ENCODE measurements around the gene LUC7L.

The LUC7L gene

GRCh38 chr16:183005-183404 is 46.2 kb downstream of the LUC7L start:
- no peak for DNase-seq (ENCODE audit: low read depth, low spot score)

DNA sequence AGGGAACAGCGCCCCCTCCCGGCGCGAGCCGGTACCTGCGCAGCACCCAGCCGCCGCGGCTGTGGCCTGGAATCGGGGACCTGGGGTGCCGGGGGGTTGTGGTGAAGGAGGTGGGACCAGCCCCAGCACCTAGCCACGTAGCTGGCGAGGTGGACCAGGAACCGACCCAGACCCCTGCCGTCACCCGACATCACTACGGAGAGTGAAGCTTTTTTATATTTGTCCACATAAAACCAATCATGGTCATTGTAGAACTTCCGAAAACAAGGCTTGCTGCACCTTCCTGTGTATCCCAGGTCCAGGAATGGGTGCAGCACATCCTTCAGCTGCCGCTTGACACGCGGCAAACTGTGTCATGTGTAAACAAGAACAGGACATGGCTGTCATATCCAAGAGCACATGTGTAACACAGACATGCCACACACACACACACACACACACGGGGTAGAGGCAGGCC is 47.7 kb downstream of the LUC7L start:
- Histone ChIP-seq H3K4me3 (no peak overlapping the region), H3K9me3 (ENCODE audit: low read depth, low read length) (no peaks in the 10 kb centered on the region), H3K36me3 (ENCODE audit: insufficient read depth, low read length) (no peaks in the 10 kb centered on the region), H3K27ac (no peak overlapping the region), H3K9ac (ENCODE audit: insufficient read length) (no peak overlapping the region)
- DNase-seq (ENCODE audit: low read depth, low spot score) = no peak
- no peak for TF ChIP-seq FOXP2 (optimal IDR thresholded peaks at IDR 0.05; ENCODE audit: control extremely low read depth, extremely low read length, insufficient read depth)
- TF ChIP-seq EZH2 (IDR thresholded peaks at IDR 0.05) = no peak
- 0 out of 2 replicates have a peak, but pooled peaks have one; percentile 57 for TF ChIP-seq POLR2AphosphoS5 (IDR thresholded peaks at IDR 0.05; ENCODE audit: borderline replicate concordance, low read depth, low read length)

More at GRCh38 chr16:183005-183404, 46.2 kb downstream of the LUC7L start:
- no peak overlapping the region for H3K9ac ChIP-seq (ENCODE audit: insufficient read length)
- H3K9me3 ChIP-seq (ENCODE audit: low read depth, low read length) = no peaks in the 10 kb centered on the region
- peaks cover 8% of the 10 kb centered on the region; the same call in 1 of the 2 replicates for H3K36me3 ChIP-seq (ENCODE audit: insufficient read depth, low read length)
- no peak overlapping the region for H3K4me3 ChIP-seq
- no peak for TF ChIP-seq FOXP2 (optimal IDR thresholded peaks at IDR 0.05; ENCODE audit: control extremely low read depth, extremely low read length, insufficient read depth)
- TF ChIP-seq EZH2 (IDR thresholded peaks at IDR 0.05) = no peak
- peak; percentile 37; the same call in 1 of the 2 replicates for TF ChIP-seq POLR2AphosphoS5 (IDR thresholded peaks at IDR 0.05; ENCODE audit: borderline replicate concordance, low read depth, low read length)
- no peak overlapping the region for H3K27ac ChIP-seq

DNA sequence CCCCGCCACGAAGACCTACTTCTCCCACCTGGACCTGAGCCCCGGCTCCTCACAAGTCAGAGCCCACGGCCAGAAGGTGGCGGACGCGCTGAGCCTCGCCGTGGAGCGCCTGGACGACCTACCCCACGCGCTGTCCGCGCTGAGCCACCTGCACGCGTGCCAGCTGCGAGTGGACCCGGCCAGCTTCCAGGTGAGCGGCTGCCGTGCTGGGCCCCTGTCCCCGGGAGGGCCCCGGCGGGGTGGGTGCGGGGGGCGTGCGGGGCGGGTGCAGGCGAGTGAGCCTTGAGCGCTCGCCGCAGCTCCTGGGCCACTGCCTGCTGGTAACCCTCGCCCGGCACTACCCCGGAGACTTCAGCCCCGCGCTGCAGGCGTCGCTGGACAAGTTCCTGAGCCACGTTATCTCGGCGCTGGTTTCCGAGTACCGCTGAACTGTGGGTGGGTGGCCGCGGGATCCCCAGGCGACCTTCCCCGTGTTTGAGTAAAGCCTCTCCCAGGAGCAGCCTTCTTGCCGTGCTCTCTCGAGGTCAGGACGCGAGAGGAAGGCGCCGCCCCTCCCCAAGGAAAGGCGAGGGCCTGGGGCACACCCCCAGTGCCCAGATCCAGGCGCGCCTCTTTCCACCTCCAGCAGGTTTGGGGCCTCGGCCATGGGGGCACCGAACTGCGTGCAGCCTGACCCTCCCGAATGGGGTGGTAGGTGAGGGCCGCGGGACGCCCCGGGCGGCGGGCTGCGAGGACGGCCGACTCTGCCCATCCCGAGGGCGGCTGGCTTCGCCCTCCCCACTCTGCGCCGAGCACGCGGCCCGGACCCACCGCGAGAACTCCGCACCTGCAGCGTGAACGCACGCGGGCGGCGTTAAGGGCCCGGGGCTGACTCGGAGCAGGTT is 48.3 kb downstream of the LUC7L start:
- Histone ChIP-seq H3K4me3 (peak overlapping the region; percentile 81), H3K36me3 (ENCODE audit: insufficient read depth, low read length) (no peaks in the 10 kb centered on the region), H3K9me3 (ENCODE audit: low read depth, low read length) (no peaks in the 10 kb centered on the region), H3K9ac (ENCODE audit: insufficient read length) (peak overlapping the region; percentile 51), H3K27ac (no peak overlapping the region)
- no peak for TF ChIP-seq POLR2AphosphoS5 (IDR thresholded peaks at IDR 0.05; ENCODE audit: borderline replicate concordance, low read depth, low read length)
- TF ChIP-seq FOXP2 (optimal IDR thresholded peaks at IDR 0.05; ENCODE audit: control extremely low read depth, extremely low read length, insufficient read depth) = no peak
- TF ChIP-seq EZH2 (IDR thresholded peaks at IDR 0.05) = no peak
- no peak for DNase-seq (ENCODE audit: low read depth, low spot score)

DNA sequence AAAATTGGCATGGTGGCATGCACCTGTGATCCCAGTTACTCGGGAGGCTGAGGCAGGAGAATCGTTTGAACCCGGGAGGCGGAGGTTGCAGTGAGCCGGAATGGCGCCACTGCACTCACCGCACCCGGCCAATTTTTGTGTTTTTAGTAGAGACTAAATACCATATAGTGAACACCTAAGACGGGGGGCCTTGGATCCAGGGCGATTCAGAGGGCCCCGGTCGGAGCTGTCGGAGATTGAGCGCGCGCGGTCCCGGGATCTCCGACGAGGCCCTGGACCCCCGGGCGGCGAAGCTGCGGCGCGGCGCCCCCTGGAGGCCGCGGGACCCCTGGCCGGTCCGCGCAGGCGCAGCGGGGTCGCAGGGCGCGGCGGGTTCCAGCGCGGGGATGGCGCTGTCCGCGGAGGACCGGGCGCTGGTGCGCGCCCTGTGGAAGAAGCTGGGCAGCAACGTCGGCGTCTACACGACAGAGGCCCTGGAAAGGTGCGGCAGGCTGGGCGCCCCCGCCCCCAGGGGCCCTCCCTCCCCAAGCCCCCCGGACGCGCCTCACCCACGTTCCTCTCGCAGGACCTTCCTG is 49.1 kb downstream of the LUC7L start, which contains the start of gene HBQ1:
Gene HBQ1 (plus strand): TSS at position 359 of the 575 bp plus-strand sequence. CDS start 28 bp downstream, at position 387.
- no peaks in the 10 kb centered on the region for H3K36me3 ChIP-seq (ENCODE audit: insufficient read depth, low read length)
- TF ChIP-seq EZH2 (IDR thresholded peaks at IDR 0.05) (no peak), FOXP2 (optimal IDR thresholded peaks at IDR 0.05; ENCODE audit: control extremely low read depth, extremely low read length, insufficient read depth) (no peak), POLR2AphosphoS5 (IDR thresholded peaks at IDR 0.05; ENCODE audit: borderline replicate concordance, low read depth, low read length) (no peak)
- peak within 1 kb of the TSS; percentile 81 for H3K4me3 ChIP-seq
- no peak within 1 kb of the TSS for H3K27ac ChIP-seq
- H3K9ac ChIP-seq (ENCODE audit: insufficient read length) = peak within 1 kb of the TSS; percentile 51
- H3K9me3 ChIP-seq (ENCODE audit: low read depth, low read length) = no peaks in the 10 kb centered on the region
- no peak for DNase-seq (ENCODE audit: low read depth, low spot score)

- H3K9ac ChIP-seq (ENCODE audit: insufficient read length) = no peak overlapping the region
- no peaks in the 10 kb centered on the region for H3K36me3 ChIP-seq (ENCODE audit: insufficient read depth, low read length)
- no peak overlapping the region for H3K27ac ChIP-seq
- no peak for TF ChIP-seq FOXP2 (optimal IDR thresholded peaks at IDR 0.05; ENCODE audit: control extremely low read depth, extremely low read length, insufficient read depth)
- peak; percentile 42 for TF ChIP-seq EZH2 (IDR thresholded peaks at IDR 0.05)
- TF ChIP-seq POLR2AphosphoS5 (IDR thresholded peaks at IDR 0.05; ENCODE audit: borderline replicate concordance, low read depth, low read length) = no peak
- no peak overlapping the region for H3K4me3 ChIP-seq
- H3K9me3 ChIP-seq (ENCODE audit: low read depth, low read length) = no peaks in the 10 kb centered on the region
- no peak for DNase-seq (ENCODE audit: low read depth, low spot score)
These were observed 49.8 kb downstream of the LUC7L start for GRCh38 chr16:179211-180092.

DNA sequence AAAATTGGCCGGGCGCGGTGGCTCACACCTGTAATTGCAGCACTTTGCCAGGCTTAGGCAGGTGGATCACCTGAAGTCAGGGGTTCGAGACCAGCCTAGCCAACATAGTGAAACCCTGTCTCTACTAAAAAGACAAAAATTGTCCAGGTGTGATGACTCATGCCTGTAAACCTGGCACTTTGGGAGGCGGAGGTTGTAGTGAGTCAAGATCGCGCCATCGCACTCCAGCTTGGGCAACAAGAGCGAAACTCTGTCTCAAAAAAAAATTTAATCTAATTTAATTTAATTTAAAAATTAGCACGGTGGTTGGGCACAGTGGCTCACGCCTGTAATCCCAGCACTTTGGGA is 50.6 kb downstream of the LUC7L start:
- no peak overlapping the region for H3K27ac ChIP-seq
- no peaks in the 10 kb centered on the region for H3K36me3 ChIP-seq (ENCODE audit: insufficient read depth, low read length)
- no peak overlapping the region for H3K9ac ChIP-seq (ENCODE audit: insufficient read length)
- TF ChIP-seq EZH2 (IDR thresholded peaks at IDR 0.05) (no peak), FOXP2 (optimal IDR thresholded peaks at IDR 0.05; ENCODE audit: control extremely low read depth, extremely low read length, insufficient read depth) (no peak), POLR2AphosphoS5 (IDR thresholded peaks at IDR 0.05; ENCODE audit: borderline replicate concordance, low read depth, low read length) (no peak)
- H3K9me3 ChIP-seq (ENCODE audit: low read depth, low read length) = no peaks in the 10 kb centered on the region
- no peak overlapping the region for H3K4me3 ChIP-seq
- no peak for DNase-seq (ENCODE audit: low read depth, low spot score)

DNA sequence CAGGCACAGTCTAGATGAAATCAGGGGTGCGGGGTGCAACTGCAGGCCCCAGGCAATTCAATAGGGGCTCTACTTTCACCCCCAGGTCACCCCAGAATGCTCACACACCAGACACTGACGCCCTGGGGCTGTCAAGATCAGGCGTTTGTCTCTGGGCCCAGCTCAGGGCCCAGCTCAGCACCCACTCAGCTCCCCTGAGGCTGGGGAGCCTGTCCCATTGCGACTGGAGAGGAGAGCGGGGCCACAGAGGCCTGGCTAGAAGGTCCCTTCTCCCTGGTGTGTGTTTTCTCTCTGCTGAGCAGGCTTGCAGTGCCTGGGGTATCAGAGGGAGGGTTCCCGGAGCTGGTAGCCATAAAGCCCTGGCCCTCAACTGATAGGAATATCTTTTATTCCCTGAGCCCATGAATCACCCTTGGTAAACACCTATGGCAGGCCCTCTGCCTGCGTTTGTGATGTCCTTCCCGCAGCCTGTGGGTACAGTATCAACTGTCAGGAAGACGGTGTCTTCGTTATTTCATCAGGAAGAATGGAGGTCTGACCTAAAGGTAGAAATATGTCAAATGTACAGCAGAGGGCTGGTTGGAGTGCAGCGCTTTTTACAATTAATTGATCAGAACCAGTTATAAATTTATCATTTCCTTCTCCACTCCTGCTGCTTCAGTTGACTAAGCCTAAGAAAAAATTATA is 51.1 kb downstream of the LUC7L start:
- H3K9me3 ChIP-seq (ENCODE audit: low read depth, low read length) = no peaks in the 10 kb centered on the region
- TF ChIP-seq FOXP2 (optimal IDR thresholded peaks at IDR 0.05; ENCODE audit: control extremely low read depth, extremely low read length, insufficient read depth) (no peak), EZH2 (IDR thresholded peaks at IDR 0.05) (no peak), POLR2AphosphoS5 (IDR thresholded peaks at IDR 0.05; ENCODE audit: borderline replicate concordance, low read depth, low read length) (no peak)
- H3K4me3 ChIP-seq = no peak overlapping the region
- no peak overlapping the region for H3K9ac ChIP-seq (ENCODE audit: insufficient read length)
- no peaks in the 10 kb centered on the region for H3K36me3 ChIP-seq (ENCODE audit: insufficient read depth, low read length)
- DNase-seq (ENCODE audit: low read depth, low spot score) = no peak
- no peak overlapping the region for H3K27ac ChIP-seq

Data from SK-N-MC (cell line).